ENCODE results near the gene H2AZ1.

DNA sequence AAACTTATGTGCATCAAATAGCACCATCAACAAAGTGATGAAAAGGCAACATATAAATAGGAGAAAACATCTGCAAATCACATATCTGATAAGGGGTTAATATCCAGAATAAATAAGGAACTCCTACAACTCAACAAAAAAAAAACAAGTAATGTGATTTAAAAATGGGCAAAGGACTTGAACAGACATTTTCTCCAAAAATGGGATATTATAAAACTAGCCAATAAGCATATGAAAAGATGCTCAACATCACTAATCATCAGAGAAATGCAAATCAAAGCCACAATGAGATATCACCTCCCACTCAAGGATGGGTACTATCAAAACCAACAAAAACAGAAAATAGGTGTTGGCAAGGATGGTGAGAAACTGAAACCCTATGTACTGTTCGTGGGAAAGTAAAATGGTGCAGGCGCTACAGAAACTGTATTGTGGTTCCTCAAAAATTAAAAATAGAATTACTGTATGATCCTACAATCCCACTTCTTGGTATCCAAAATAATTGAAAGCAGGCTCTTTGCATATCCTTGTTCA is 6.1 kb downstream of the H2AZ1 start:
- TF ChIP-seq, protein P1, sequence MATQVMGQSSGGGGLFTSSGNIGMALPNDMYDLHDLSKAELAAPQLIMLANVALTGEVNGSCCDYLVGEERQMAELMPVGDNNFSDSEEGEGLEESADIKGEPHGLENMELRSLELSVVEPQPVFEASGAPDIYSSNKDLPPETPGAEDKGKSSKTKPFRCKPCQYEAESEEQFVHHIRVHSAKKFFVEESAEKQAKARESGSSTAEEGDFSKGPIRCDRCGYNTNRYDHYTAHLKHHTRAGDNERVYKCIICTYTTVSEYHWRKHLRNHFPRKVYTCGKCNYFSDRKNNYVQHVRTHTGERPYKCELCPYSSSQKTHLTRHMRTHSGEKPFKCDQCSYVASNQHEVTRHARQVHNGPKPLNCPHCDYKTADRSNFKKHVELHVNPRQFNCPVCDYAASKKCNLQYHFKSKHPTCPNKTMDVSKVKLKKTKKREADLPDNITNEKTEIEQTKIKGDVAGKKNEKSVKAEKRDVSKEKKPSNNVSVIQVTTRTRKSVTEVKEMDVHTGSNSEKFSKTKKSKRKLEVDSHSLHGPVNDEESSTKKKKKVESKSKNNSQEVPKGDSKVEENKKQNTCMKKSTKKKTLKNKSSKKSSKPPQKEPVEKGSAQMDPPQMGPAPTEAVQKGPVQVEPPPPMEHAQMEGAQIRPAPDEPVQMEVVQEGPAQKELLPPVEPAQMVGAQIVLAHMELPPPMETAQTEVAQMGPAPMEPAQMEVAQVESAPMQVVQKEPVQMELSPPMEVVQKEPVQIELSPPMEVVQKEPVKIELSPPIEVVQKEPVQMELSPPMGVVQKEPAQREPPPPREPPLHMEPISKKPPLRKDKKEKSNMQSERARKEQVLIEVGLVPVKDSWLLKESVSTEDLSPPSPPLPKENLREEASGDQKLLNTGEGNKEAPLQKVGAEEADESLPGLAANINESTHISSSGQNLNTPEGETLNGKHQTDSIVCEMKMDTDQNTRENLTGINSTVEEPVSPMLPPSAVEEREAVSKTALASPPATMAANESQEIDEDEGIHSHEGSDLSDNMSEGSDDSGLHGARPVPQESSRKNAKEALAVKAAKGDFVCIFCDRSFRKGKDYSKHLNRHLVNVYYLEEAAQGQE (IDR thresholded peaks at IDR 0.05; ENCODE audit: insufficient read depth in 1 of 2, low read depth in 2 of 2, low read length in 2 of 2), result no peak
- no peak for TF ChIP-seq TAF1 (IDR thresholded peaks at IDR 0.05; ENCODE audit: borderline replicate concordance, insufficient read depth, low read length)
- no peak for TF ChIP-seq POLR2AphosphoS5 (IDR thresholded peaks at IDR 0.05; ENCODE audit: low read depth, low read length)
- no peak for TF ChIP-seq SIN3A (IDR thresholded peaks at IDR 0.05; ENCODE audit: borderline replicate concordance, insufficient read depth, low read length)
